Prostate gland (tissue), 2 donors: ENCODE measurements around the gene GFPT2. TPM values are rescaled to one million over a fixed set of nuclear protein-coding genes. Genes with fewer than 3 reads are reported as not detected.

Experiments used
- DNase-seq: peaks from one replicate; pipeline ENCODE4 v3.0.0-alpha.2; 2019; ENCODE audit warnings: low spot score
- H3K27ac ChIP-seq, 2 donors: fragments of 200-600 bp; sonication (generic); 2 replicates each; pipeline ENCODE4 v1.5.1; 2017 to 2019
- H3K27me3 ChIP-seq: fragments of 200-600 bp; sonication (generic); replicated peaks from 2 replicates; pipeline ENCODE4 v1.5.1; 2019; ENCODE audit not compliant: insufficient read depth
- H3K36me3 ChIP-seq, 2 donors: fragments of 200-600 bp; sonication (generic); 1 replicate in 1 of 2; 2 replicates in 1 of 2; pipeline versions ENCODE4 v1.5.1 to v1.8.1; 2017 to 2019
- H3K4me1 ChIP-seq: fragments of 200-600 bp; sonication (generic); replicated peaks from 2 replicates; pipeline ENCODE4 v1.5.1; 2019
- H3K4me3 ChIP-seq, 2 donors: fragments of 200-600 bp; sonication (generic); 2 replicates each; pipeline ENCODE4 v1.5.1; 2017 to 2019
- H3K9me3 ChIP-seq: fragments of 200-600 bp; sonication (generic); 2 replicates; pipeline ENCODE4 v1.5.1; 2017
- POLR2A ChIP-seq: fragments of 450-650 bp; IDR thresholded peaks from one replicate; pipeline ENCODE4 v1.6.1; 2016; ENCODE audit warnings: antibody characterized with exemption, mild to moderate bottlenecking
- POLR2AphosphoS5 ChIP-seq: sonication (generic); formaldehyde crosslinking; IDR thresholded peaks from one replicate; pipeline ENCODE4 v1.6.1; 2017; ENCODE audit warnings: antibody characterized with exemption
- WGBS: methylation state at CpG from one replicate; pipeline ENCODE4 v1.1.5; 2018; 5-methylcytosine and 5-hydroxymethylcytosine counted together
- intact Hi-C: fragments of 100-400 bp; cut with DNase I; formaldehyde crosslinking; loops from one replicate; pipeline ENCODE4 v1.14.2; 2022
- total RNA-seq, 2 donors: library from RNA; depleted of rRNA; stranded (reverse); fragments of >200 nt; gene quantifications; one replicate each; pipeline ENCODE4 v1.1.0, GENCODE V29; 2016
- TF ChIP-seq, protein P1 (sequence below), 4 experiments: fragments of 200-600 bp in 2 of 4; fragments of 450-650 bp in 2 of 4; sonication (generic) in 2 of 4; IDR thresholded peaks; 1 replicate in 3 of 4; 2 replicates in 1 of 4; pipeline ENCODE4 v1.5.1; 2016 to 2019; ENCODE audit warnings: antibody characterized with exemption in 4 of 4, mild to moderate bottlenecking in 2 of 4, moderate library complexity in 2 of 4

Gene GFPT2
- total RNA-seq, 2 donors from 2014 or later, result 3.2 to 14.0 TPM

DNA sequence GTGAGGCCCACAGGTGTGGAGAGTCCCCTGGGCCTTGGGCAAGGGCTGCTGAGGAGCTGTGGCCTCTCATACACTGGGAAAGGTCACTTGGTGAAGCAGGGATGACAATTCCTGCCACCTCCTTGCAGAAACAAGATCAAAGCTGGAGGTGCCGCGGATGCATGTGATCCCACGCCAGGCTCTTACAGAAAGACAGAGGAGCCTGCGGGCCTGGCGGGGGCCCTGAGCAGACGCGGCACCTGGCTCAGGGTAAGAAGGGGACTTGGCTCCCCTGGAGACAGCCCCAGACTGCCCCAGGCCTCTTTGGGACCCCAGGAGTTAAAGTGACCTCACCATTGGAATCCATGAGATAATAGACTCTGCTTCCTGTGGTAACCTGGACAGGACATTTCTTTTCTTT lies 4.8 kb downstream of the GFPT2 start:
- no peak for DNase-seq
- no peak overlapping the region for H3K27ac ChIP-seq
- H3K4me1 ChIP-seq, result no peaks in the 10 kb centered on the region
- no peaks in the 10 kb centered on the region for H3K27me3 ChIP-seq
- no peaks in the 10 kb centered on the region for H3K36me3 ChIP-seq
- intact Hi-C loops, result no loop called here
- no peak overlapping the region for H3K4me3 ChIP-seq
- no peaks in the 10 kb centered on the region for H3K9me3 ChIP-seq
- WGBS, result 81% methylated on average over 7 of the region's 7 CpGs
- TF ChIP-seq, protein P1, sequence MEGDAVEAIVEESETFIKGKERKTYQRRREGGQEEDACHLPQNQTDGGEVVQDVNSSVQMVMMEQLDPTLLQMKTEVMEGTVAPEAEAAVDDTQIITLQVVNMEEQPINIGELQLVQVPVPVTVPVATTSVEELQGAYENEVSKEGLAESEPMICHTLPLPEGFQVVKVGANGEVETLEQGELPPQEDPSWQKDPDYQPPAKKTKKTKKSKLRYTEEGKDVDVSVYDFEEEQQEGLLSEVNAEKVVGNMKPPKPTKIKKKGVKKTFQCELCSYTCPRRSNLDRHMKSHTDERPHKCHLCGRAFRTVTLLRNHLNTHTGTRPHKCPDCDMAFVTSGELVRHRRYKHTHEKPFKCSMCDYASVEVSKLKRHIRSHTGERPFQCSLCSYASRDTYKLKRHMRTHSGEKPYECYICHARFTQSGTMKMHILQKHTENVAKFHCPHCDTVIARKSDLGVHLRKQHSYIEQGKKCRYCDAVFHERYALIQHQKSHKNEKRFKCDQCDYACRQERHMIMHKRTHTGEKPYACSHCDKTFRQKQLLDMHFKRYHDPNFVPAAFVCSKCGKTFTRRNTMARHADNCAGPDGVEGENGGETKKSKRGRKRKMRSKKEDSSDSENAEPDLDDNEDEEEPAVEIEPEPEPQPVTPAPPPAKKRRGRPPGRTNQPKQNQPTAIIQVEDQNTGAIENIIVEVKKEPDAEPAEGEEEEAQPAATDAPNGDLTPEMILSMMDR (IDR thresholded peaks at IDR 0.05), result no peak
- no peak for TF ChIP-seq POLR2AphosphoS5
- no peak for TF ChIP-seq POLR2A

DNA sequence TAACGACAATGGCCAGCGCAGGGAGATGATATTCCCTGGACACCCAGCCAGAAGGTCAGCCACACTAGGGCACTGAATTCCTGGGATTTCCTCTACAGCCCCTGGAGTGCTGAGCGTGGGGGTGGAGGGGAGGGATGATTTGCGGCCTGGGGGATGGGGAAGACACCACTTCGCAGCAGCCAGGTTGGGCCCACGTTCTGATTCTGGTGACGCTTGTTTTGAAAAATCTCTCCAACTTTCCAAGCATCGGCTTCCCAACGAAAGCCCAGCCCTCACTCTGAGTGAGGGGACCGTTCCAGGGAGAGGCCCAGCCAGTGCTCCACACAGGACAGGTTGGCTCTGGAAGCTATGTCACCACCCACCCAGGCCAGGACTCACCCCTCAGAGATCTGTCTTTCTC lies 5.4 kb downstream of the GFPT2 start:
- H3K36me3 ChIP-seq, result no peaks in the 10 kb centered on the region
- H3K4me3 ChIP-seq, result no peak overlapping the region
- H3K9me3 ChIP-seq, result no peaks in the 10 kb centered on the region
- no peak overlapping the region for H3K27ac ChIP-seq
- no peak for DNase-seq
- H3K4me1 ChIP-seq, result no peaks in the 10 kb centered on the region
- no peak for TF ChIP-seq POLR2AphosphoS5
- TF ChIP-seq POLR2A, result no peak
- TF ChIP-seq, protein P1 (IDR thresholded peaks at IDR 0.05), result no peak
- 57% methylated on average over 10 of the region's 10 CpGs for WGBS
- intact Hi-C loops, result no loop called here
- no peaks in the 10 kb centered on the region for H3K27me3 ChIP-seq

DNA sequence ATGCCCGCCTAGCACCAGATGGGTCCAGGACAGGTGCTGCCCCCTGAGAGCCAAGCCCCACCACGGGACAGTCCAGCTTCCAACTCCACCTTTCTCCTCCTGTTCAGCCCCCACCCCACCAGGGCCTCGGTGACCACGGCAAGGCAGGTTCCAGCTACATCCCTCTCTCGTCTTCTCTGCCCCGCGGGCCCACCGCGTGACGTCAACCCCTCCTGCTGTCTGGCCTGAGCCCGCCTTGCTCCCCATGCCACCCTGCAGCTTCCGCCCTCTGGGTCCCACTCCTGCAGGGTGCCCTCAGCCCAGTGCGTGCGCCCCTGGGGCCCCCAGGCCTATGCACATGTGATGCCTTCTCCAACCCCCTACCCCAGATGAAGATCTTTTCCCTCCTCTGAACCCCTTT lies 6.8 kb downstream of the GFPT2 start:
- intact Hi-C loops, result no loop called here
- Histone ChIP-seq H3K27ac (no peak overlapping the region), H3K9me3 (no peaks in the 10 kb centered on the region), H3K27me3 (no peaks in the 10 kb centered on the region), H3K4me1 (no peaks in the 10 kb centered on the region), H3K36me3 (no peaks in the 10 kb centered on the region), H3K4me3 (no peak overlapping the region)
- WGBS, result 94% methylated on average over 14 of the region's 14 CpGs
- no peak for DNase-seq
- TF ChIP-seq POLR2AphosphoS5, result no peak
- TF ChIP-seq, protein P1 (IDR thresholded peaks at IDR 0.05), result no peak
- no peak for TF ChIP-seq POLR2A

DNA sequence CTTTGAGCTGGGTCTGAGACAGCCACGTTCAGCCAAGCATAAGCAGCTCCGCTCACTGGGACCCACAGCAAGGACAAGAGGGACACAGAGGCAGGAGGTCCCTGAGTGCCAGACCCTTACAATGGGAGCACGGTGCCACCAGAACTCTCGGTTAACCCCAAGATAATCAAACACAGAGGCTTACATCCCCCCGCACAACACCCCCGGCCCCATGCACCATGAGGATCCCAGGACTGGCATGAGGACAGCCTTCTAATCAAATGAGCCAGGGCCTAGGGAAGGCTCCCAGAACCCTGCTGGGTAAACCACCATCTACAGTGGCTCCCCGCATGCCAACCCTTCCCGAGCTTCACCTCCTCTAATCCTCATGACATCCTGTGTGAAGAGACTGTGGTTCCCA lies 7.4 kb downstream of the GFPT2 start:
- WGBS, result over 99% methylated on average over 8 of the region's 8 CpGs
- no peaks in the 10 kb centered on the region for H3K27me3 ChIP-seq
- TF ChIP-seq, protein P1 (IDR thresholded peaks at IDR 0.05), result no peak
- no peak for TF ChIP-seq POLR2A
- H3K27ac ChIP-seq, result no peak overlapping the region
- no peaks in the 10 kb centered on the region for H3K9me3 ChIP-seq
- no peak for DNase-seq
- no peaks in the 10 kb centered on the region for H3K4me1 ChIP-seq
- H3K36me3 ChIP-seq, result no peaks in the 10 kb centered on the region
- intact Hi-C loops, result no loop called here
- no peak overlapping the region for H3K4me3 ChIP-seq

DNA sequence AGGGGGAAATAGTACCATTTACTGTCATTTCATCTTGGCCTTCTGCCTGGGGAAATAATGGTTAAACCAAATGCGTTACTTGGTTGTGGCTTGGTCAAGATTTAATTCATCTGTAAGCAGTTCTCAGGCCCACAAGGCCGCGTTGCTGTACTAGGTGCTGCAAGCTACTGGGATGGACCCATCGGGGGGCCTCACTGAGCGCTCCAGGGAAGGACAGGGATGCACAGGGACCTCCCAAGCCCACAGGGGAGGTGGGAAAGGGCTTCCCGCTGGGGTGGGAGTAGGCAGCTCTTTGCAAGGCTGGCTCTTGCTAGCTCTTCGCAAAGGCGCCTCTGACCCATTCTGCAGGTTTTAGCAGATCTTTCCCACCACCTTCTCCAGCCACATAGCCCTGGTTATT lies 8.0 kb downstream of the GFPT2 start:
- DNase-seq, result no peak
- TF ChIP-seq POLR2AphosphoS5, result no peak
- TF ChIP-seq, protein P1 (IDR thresholded peaks at IDR 0.05), result no peak
- TF ChIP-seq POLR2A, result no peak
- no peak overlapping the region for H3K4me3 ChIP-seq
- H3K4me1 ChIP-seq, result no peaks in the 10 kb centered on the region
- WGBS, result 86% methylated on average over 8 of the region's 8 CpGs
- intact Hi-C loops, result no loop called here
- H3K27ac ChIP-seq, result no peak overlapping the region
- no peaks in the 10 kb centered on the region for H3K27me3 ChIP-seq
- H3K9me3 ChIP-seq, result no peaks in the 10 kb centered on the region
- no peaks in the 10 kb centered on the region for H3K36me3 ChIP-seq
